GM10266 (cell line): ENCODE measurements around the gene CES5A.
"Not testable (repeated sequence)": the region's sequence is repeated elsewhere in the genome, so short reads cannot be mapped to it uniquely, and the experiment has no call there.

ENCODE experiments used
- DNase-seq: peaks from one replicate; pipeline ENCODE4 v3.0.0; 2012; ENCODE audit errors: extremely low spot score
- CTCF ChIP-seq: IDR thresholded peaks from 2 replicates; pipeline ENCODE4 v1.5.1; 2012; ENCODE audit warnings: mild to moderate bottlenecking, low read depth; ENCODE audit not compliant: control insufficient read depth, insufficient read depth; ENCODE audit errors: missing control alignments

Gene CES5A

GRCh38 chr16:55815320-55815719, 59.9 kb downstream of the CES5A start:
- TF ChIP-seq CTCF, result no peak

DNA sequence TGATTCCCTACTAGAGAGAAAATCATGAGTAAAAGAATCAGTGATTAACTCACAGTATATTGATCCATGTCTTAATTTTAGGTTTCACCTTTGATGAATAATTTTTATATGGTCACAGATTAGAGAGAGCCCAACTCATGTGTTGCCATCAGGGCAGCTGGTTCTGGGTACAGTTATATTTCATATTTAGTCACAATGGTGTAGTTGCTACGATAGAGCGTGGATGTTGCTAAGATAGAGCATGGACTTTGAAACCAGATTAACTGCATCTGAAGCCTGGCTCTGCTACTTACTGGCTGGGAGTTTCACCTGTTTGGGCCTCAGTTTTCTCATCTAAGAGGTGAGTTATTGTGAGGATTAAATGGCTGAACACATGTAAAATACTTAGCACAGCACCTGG, 61.0 kb downstream of the CES5A start:
- not testable (repeated sequence) for DNase-seq

More at GRCh38 chr16:55815320-55815719, 59.9 kb downstream of the CES5A start:
- DNase-seq, result no peak

DNA sequence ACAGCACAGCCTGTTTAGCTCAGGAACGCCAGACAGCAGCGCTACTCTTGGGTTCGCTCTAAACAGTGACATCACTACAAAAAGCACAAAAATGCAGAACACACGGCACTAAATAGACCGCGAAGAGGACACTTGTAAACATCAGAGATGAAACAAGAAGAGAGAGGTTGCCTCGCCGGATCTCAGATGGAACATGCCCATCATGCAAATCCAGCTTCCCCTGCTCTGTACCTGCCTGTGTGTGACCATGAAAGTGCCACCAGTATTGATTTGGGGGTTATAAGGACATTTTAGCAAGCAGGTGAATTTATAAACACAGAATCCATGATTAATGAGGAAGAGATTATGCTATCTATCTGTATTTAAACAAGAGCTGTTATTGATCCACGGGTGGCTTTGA, 61.4 kb downstream of the CES5A start:
- not testable (repeated sequence) for DNase-seq

DNA sequence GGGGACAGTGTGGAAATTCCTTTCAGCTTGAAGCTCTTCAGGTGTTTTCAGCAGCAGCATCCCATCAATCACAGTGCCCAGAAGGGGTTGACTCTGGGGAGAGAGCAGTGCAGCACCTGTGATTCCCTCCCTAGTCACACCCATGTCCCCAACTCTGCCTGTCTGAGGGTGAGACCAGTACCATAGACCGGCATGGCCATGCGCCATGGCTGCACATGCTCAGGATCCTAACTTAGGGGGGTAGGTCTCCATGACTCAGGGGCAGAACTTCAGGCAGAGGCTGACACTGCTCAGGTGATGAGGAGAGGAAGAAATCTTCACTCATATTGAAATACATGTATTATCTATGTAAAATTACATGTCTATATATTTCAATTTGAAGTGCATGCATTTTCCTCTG, 62.2 kb downstream of the CES5A start:
- no peak for TF ChIP-seq CTCF
- no peak for DNase-seq

DNA sequence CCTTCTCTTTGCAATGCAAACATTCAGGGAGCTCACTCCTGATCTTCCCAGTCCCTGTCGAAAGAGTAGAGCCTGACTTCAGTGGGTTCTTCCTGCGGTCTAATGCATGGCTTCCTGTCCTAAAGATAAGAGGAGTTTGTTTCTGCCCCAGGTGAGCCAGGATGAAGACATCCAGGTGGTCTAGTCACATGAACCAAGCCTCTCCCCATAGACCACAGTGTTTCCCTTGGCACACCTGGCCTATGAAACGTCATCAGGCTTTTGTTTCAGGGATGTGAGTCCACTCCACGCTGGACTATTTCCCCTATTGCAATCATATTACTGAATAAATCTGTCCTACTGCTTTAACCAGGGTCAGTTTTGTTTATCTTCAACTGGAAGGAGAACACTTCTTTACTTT, 63.4 kb downstream of the CES5A start:
- no peak for TF ChIP-seq CTCF
- DNase-seq, result no peak

DNA sequence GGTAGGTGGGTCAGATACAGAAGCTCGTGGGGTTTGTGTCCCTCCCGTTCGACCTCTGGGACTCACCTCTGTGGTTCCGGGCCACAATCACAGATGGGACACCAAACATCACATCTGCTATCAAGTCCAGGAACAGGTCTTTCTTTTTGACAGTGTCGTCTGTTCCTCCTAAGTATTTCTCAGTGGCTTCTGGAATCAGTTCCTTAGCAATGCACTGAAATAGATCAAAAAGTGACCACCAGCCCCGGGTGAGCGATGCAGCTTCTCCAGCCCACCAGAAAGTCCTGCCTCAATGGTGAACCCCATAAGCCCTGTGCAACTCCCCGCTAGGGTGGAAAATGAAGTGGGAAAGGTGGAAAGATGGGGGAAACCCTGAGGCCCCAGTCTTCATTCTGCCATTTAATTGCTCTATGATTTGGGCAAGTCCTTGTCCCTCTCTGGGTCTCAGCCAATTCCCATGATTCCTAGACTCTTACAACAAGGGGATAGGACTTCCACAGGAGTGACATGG, 64.7 kb downstream of the CES5A start:
- no peak for TF ChIP-seq CTCF
- no peak for DNase-seq

DNA sequence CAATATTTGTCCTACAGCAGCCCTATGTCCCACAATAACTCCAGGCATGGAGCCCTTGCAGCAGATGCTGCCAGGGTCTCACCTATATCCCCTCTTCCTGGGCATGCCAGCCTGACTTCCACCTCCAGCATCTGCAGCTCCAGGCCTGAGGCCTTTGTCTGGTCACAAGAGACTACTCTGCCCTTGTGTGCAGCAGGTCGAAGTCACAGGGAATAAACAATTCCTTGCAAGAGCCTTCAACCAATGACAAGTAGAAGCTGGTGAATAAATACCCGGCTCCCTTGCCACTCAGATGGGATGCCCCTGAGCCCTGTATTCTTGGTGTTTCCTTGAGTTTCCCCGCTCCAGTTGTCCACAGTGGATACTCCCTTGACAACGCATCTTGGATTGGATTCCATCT, 65.3 kb downstream of the CES5A start:
- no peak for TF ChIP-seq CTCF
- DNase-seq, result no peak

GRCh38 chr16:55809386-55809785, 65.8 kb downstream of the CES5A start:
- no peak for TF ChIP-seq CTCF
- DNase-seq, result no peak

DNA sequence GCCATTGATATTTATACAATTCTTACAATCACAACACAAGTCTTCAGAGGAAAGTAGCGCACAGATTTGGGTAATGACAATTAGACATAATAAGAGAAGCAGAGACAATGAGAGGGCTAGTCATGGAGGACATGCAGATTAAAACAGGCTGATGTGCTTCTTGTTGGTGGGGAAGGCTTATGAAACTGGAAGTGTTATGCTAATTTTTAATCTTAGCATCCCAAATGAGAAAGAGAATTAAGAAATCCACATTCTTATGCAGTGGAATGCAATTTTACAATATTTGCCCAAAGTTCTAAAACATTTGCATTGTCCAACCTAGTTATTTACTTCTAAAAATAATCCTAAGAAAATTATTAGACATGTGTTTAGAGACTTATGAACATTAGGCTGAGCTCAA, 66.9 kb downstream of the CES5A start:
- not testable (repeated sequence) for DNase-seq

- DNase-seq, result not testable (repeated sequence)
Measured at GRCh38 chr16:55805104-55805503, 70.1 kb downstream of the CES5A start.

- DNase-seq, result not testable (repeated sequence)
Measured at GRCh38 chr16:55803681-55804080, 71.5 kb downstream of the CES5A start.
